ENCODE results near the gene FRMD4B. TPM values are rescaled to one million over a fixed set of nuclear protein-coding genes. Genes with fewer than 3 reads are reported as not detected.

FRMD4B gene
- total RNA-seq, 1 donor from 2014 or later, result 102 TPM

DNA sequence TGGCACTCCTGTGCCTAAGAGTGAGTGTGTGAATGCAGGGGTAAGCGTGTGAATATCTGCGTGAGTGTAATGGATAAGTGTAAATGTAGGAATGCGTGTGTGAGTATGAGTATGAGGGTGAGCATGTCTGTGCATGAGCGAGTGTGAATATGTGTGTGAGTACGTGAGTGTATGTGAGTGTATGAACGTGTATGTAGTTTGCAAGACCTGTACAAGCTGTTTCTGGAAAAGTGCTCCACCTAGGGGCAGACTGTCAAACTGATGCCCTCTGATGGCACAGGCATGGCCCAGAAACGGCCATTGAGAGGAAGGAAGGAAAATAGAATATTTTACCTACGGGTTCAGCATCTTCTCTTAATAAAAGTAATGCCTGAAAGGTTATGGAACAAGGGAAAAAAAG, 24.4 kb upstream of the FRMD4B start:
- Mint-ChIP-seq H3K27me3 (ENCODE audit: unreplicated experiment) (peaks cover 3% of the 10 kb centered on the region), H3K4me1 (ENCODE audit: unreplicated experiment) (peaks cover 14% of the 10 kb centered on the region), H3K36me3 (ENCODE audit: low read depth, unreplicated experiment) (peaks cover 6% of the 10 kb centered on the region), H3K27ac (ENCODE audit: unreplicated experiment) (no peak overlapping the region), H3K9me3 (ENCODE audit: unreplicated experiment) (no peaks in the 10 kb centered on the region), H3K4me3 (ENCODE audit: unreplicated experiment) (no peak overlapping the region)
- TF ChIP-seq, protein P1, sequence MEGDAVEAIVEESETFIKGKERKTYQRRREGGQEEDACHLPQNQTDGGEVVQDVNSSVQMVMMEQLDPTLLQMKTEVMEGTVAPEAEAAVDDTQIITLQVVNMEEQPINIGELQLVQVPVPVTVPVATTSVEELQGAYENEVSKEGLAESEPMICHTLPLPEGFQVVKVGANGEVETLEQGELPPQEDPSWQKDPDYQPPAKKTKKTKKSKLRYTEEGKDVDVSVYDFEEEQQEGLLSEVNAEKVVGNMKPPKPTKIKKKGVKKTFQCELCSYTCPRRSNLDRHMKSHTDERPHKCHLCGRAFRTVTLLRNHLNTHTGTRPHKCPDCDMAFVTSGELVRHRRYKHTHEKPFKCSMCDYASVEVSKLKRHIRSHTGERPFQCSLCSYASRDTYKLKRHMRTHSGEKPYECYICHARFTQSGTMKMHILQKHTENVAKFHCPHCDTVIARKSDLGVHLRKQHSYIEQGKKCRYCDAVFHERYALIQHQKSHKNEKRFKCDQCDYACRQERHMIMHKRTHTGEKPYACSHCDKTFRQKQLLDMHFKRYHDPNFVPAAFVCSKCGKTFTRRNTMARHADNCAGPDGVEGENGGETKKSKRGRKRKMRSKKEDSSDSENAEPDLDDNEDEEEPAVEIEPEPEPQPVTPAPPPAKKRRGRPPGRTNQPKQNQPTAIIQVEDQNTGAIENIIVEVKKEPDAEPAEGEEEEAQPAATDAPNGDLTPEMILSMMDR (IDR thresholded peaks at IDR 0.05; ENCODE audit: unreplicated experiment), result peak; percentile 75
- peak; percentile 75 for DNase-seq (ENCODE audit: low spot score)

DNA sequence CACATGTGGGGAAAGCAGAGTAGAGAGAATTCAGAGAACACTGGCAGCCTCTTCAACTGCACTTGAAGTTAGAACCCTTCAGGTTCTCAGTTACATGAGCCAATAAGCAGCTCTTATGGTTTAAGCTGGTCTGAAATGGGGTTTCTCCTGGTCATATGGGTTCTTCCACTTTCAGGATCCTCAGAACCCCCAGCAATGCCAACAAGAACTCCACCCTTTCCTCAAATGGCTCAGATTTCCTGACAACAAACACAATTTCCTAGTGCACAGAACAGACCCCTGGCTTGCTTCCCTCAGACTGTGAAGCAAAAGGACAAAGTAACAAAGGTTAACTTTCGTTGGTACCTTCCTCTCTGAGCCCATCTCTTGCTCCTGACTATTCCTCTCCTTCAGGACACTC, 23.9 kb upstream of the FRMD4B start:
- Mint-ChIP-seq H3K9me3 (ENCODE audit: unreplicated experiment) (no peaks in the 10 kb centered on the region), H3K4me1 (ENCODE audit: unreplicated experiment) (peaks cover 14% of the 10 kb centered on the region), H3K27ac (ENCODE audit: unreplicated experiment) (no peak overlapping the region), H3K36me3 (ENCODE audit: low read depth, unreplicated experiment) (peaks cover 6% of the 10 kb centered on the region), H3K4me3 (ENCODE audit: unreplicated experiment) (no peak overlapping the region), H3K27me3 (ENCODE audit: unreplicated experiment) (peaks cover 3% of the 10 kb centered on the region)
- DNase-seq (ENCODE audit: low spot score), result no peak
- TF ChIP-seq, protein P1 (IDR thresholded peaks at IDR 0.05; ENCODE audit: unreplicated experiment), result no peak

- Mint-ChIP-seq H3K4me1 (ENCODE audit: unreplicated experiment) (peaks cover 14% of the 10 kb centered on the region), H3K27ac (ENCODE audit: unreplicated experiment) (no peak overlapping the region), H3K36me3 (ENCODE audit: low read depth, unreplicated experiment) (peaks cover 11% of the 10 kb centered on the region), H3K9me3 (ENCODE audit: unreplicated experiment) (no peaks in the 10 kb centered on the region), H3K4me3 (ENCODE audit: unreplicated experiment) (no peak overlapping the region), H3K27me3 (ENCODE audit: unreplicated experiment) (peaks cover 3% of the 10 kb centered on the region)
- TF ChIP-seq, protein P1 (IDR thresholded peaks at IDR 0.05; ENCODE audit: unreplicated experiment), result no peak
- no peak for DNase-seq (ENCODE audit: low spot score)
Measured at GRCh38 chr3:69409011-69409410, 23.1 kb upstream of the FRMD4B start.

- Mint-ChIP-seq H3K9me3 (ENCODE audit: unreplicated experiment) (no peaks in the 10 kb centered on the region), H3K27ac (ENCODE audit: unreplicated experiment) (no peak overlapping the region), H3K36me3 (ENCODE audit: low read depth, unreplicated experiment) (peaks cover 11% of the 10 kb centered on the region), H3K27me3 (ENCODE audit: unreplicated experiment) (peaks cover 3% of the 10 kb centered on the region), H3K4me1 (ENCODE audit: unreplicated experiment) (peaks cover 15% of the 10 kb centered on the region), H3K4me3 (ENCODE audit: unreplicated experiment) (no peak overlapping the region)
- TF ChIP-seq, protein P1 (IDR thresholded peaks at IDR 0.05; ENCODE audit: unreplicated experiment), result no peak
- DNase-seq (ENCODE audit: low spot score), result no peak
Measured at GRCh38 chr3:69408542-69408941, 22.7 kb upstream of the FRMD4B start.

- H3K27ac Mint-ChIP-seq (ENCODE audit: unreplicated experiment), result no peak overlapping the region
- no peaks in the 10 kb centered on the region for H3K9me3 Mint-ChIP-seq (ENCODE audit: unreplicated experiment)
- H3K36me3 Mint-ChIP-seq (ENCODE audit: low read depth, unreplicated experiment), result peaks cover 11% of the 10 kb centered on the region
- DNase-seq (ENCODE audit: low spot score), result no peak
- H3K4me3 Mint-ChIP-seq (ENCODE audit: unreplicated experiment), result no peak overlapping the region
- peaks cover 18% of the 10 kb centered on the region for H3K4me1 Mint-ChIP-seq (ENCODE audit: unreplicated experiment)
- TF ChIP-seq, protein P1 (IDR thresholded peaks at IDR 0.05; ENCODE audit: unreplicated experiment), result no peak
- peaks cover 3% of the 10 kb centered on the region for H3K27me3 Mint-ChIP-seq (ENCODE audit: unreplicated experiment)
Measured at GRCh38 chr3:69407908-69408307, 22.0 kb upstream of the FRMD4B start.

Measured in endothelial cell (in vitro differentiated cells).